ENCODE results near the gene AMPH.
"Not testable (repeated sequence)": the region's sequence is repeated elsewhere in the genome, so short reads cannot be mapped to it uniquely, and the experiment has no call there.

The AMPH gene

GRCh38 chr7:38336148-38336515 lies 295.0 kb downstream of the AMPH start:
- peak overlapping the region; percentile 8 for H3K27ac ChIP-seq (ENCODE audit: low read depth, low read length, severe bottlenecking)
- H3K36me3 ChIP-seq (ENCODE audit: control insufficient read depth, insufficient read depth, low read length); H3K4me3 ChIP-seq (ENCODE audit: extremely low read depth, insufficient read depth, low read length, poor library complexity, severe bottlenecking); H3K9me3 ChIP-seq (ENCODE audit: control insufficient read depth, low read length); H3K4me1 ChIP-seq (ENCODE audit: control insufficient read depth, insufficient read depth, low read length, poor library complexity, severe bottlenecking): not testable (repeated sequence)
- WGBS, 2 experiments (ENCODE audit: insufficient coverage in 2 of 2) = 90 to 95% methylated on average over 9 of the region's 9 CpGs

GRCh38 chr7:38335492-38336147 lies 295.6 kb downstream of the AMPH start:
- Histone ChIP-seq H3K4me3 (ENCODE audit: extremely low read depth, insufficient read depth, low read length, poor library complexity, severe bottlenecking) (no peak overlapping the region), H3K27ac (ENCODE audit: low read depth, low read length, severe bottlenecking) (peak overlapping the region; percentile 29), H3K36me3 (ENCODE audit: control insufficient read depth, insufficient read depth, low read length) (no peaks in the 10 kb centered on the region), H3K9me3 (ENCODE audit: control insufficient read depth, low read length) (no peaks in the 10 kb centered on the region), H3K4me1 (ENCODE audit: control insufficient read depth, insufficient read depth, low read length, poor library complexity, severe bottlenecking) (peaks cover 5% of the 10 kb centered on the region)
- WGBS, 2 experiments (ENCODE audit: insufficient coverage in 2 of 2) = 71 to 83% methylated on average over 7 of the region's 8 CpGs

GRCh38 chr7:38335128-38335491 lies 296.1 kb downstream of the AMPH start:
- H3K27ac ChIP-seq (ENCODE audit: low read depth, low read length, severe bottlenecking) = peak overlapping the region; percentile 29
- WGBS, 2 experiments (ENCODE audit: insufficient coverage in 2 of 2) = 100% methylated on average over 1 of the region's 2 CpGs

GRCh38 chr7:38334163-38334562 lies 297.0 kb downstream of the AMPH start:
- Histone ChIP-seq H3K36me3 (ENCODE audit: control insufficient read depth, insufficient read depth, low read length) (no peaks in the 10 kb centered on the region), H3K4me1 (ENCODE audit: control insufficient read depth, insufficient read depth, low read length, poor library complexity, severe bottlenecking) (peaks cover 5% of the 10 kb centered on the region)

More at GRCh38 chr7:38335128-38335491, 296.1 kb downstream of the AMPH start:
- Histone ChIP-seq H3K9me3 (ENCODE audit: control insufficient read depth, low read length) (no peaks in the 10 kb centered on the region), H3K36me3 (ENCODE audit: control insufficient read depth, insufficient read depth, low read length) (no peaks in the 10 kb centered on the region), H3K4me3 (ENCODE audit: extremely low read depth, insufficient read depth, low read length, poor library complexity, severe bottlenecking) (no peak overlapping the region), H3K4me1 (ENCODE audit: control insufficient read depth, insufficient read depth, low read length, poor library complexity, severe bottlenecking) (peaks cover 5% of the 10 kb centered on the region)

More at GRCh38 chr7:38334163-38334562, 297.0 kb downstream of the AMPH start:
- no peak overlapping the region for H3K4me3 ChIP-seq (ENCODE audit: extremely low read depth, insufficient read depth, low read length, poor library complexity, severe bottlenecking)
- no peak overlapping the region for H3K27ac ChIP-seq (ENCODE audit: low read depth, low read length, severe bottlenecking)
- no peaks in the 10 kb centered on the region for H3K9me3 ChIP-seq (ENCODE audit: control insufficient read depth, low read length)
